ENCODE data around the gene FOXP1.
"Not testable (repeated sequence)": the region's sequence is repeated elsewhere in the genome, so short reads cannot be mapped to it uniquely, and the experiment has no call there.

The FOXP1 gene

GRCh38 chr3:71360180-71360579, 223.3 kb downstream of the FOXP1 start:
- no peak for FAIRE-seq

GRCh38 chr3:71358243-71358642, 225.3 kb downstream of the FOXP1 start:
- no peak for FAIRE-seq

- FAIRE-seq = no peak
These were observed 227.3 kb downstream of the FOXP1 start for GRCh38 chr3:71356265-71356664.

- FAIRE-seq = no peak
These were observed 227.7 kb downstream of the FOXP1 start for GRCh38 chr3:71355862-71356261.

GRCh38 chr3:71355037-71355436, 228.5 kb downstream of the FOXP1 start:
- FAIRE-seq = no peak

- FAIRE-seq = no peak
These were observed 232.0 kb downstream of the FOXP1 start for GRCh38 chr3:71351403-71352149.

- FAIRE-seq = no peak
These were observed 232.5 kb downstream of the FOXP1 start for GRCh38 chr3:71350998-71351397.

GRCh38 chr3:71348831-71349230, 234.7 kb downstream of the FOXP1 start:
- FAIRE-seq = no peak

GRCh38 chr3:71348001-71348632, 235.4 kb downstream of the FOXP1 start:
- FAIRE-seq = no peak

GRCh38 chr3:71346061-71346460, 237.5 kb downstream of the FOXP1 start:
- no peak for FAIRE-seq

GRCh38 chr3:71345429-71346040, 238.0 kb downstream of the FOXP1 start:
- no peak for FAIRE-seq

GRCh38 chr3:71341721-71342120, 241.8 kb downstream of the FOXP1 start:
- FAIRE-seq = no peak

- FAIRE-seq = no peak
These were observed 244.5 kb downstream of the FOXP1 start for GRCh38 chr3:71339049-71339448.

- FAIRE-seq = no peak
These were observed 250.7 kb downstream of the FOXP1 start for GRCh38 chr3:71332813-71333212.

- no peak for FAIRE-seq
These were observed 252.6 kb downstream of the FOXP1 start for GRCh38 chr3:71330909-71331308.

- no peak for FAIRE-seq
These were observed 253.0 kb downstream of the FOXP1 start for GRCh38 chr3:71330505-71330904.

GRCh38 chr3:71329817-71330216, 253.7 kb downstream of the FOXP1 start:
- FAIRE-seq = no peak

- no peak for FAIRE-seq
These were observed 254.6 kb downstream of the FOXP1 start for GRCh38 chr3:71328926-71329325.

- FAIRE-seq = no peak
These were observed 255.6 kb downstream of the FOXP1 start for GRCh38 chr3:71327936-71328335.

- FAIRE-seq = no peak
These were observed 257.8 kb downstream of the FOXP1 start for GRCh38 chr3:71325715-71326114.

GRCh38 chr3:71324224-71324623, 259.3 kb downstream of the FOXP1 start:
- FAIRE-seq = not testable (repeated sequence)

GRCh38 chr3:71323558-71323957, 260.0 kb downstream of the FOXP1 start:
- no peak for FAIRE-seq

GRCh38 chr3:71322154-71322553, 261.4 kb downstream of the FOXP1 start:
- no peak for FAIRE-seq

GRCh38 chr3:71319771-71320170, 263.8 kb downstream of the FOXP1 start:
- FAIRE-seq = no peak

Measured in endometrium (tissue), 2 donors.